HepG2 (cell line): ENCODE results near the gene ACSS2. TPM values are rescaled to one million over a fixed set of nuclear protein-coding genes. Genes with fewer than 3 reads are reported as not detected.

Source experiments
- ATAC-seq: fragments of 200-7000 bp; cut with Tn5 transposase; 3 replicates; pipeline ENCODE4 v1.9.1; 2020; ENCODE audit warnings: mild to moderate bottlenecking, moderate library complexity
- BruUV-seq: library from RNA; stranded (reverse); fragments of 400-500 nt; replicated peaks from 2 replicates; lab custom pipeline; 2021; lab: Mats Ljungman, UMichigan
- CTCF ChIA-PET: fragments of 300-600 bp; formaldehyde crosslinking; extraction: SDS; loops from one replicate; lab custom pipeline; 2021; ENCODE audit warnings: low total read pairs, inconsistent platforms, low intra/inter-chr PET ratio; lab: Yijun Ruan, JAX
- POLR2A ChIA-PET: fragments of 350-600 bp; sonication (Branson Sonifier 250); formaldehyde crosslinking; loops from one replicate; lab custom pipeline; 2020; ENCODE audit warnings: antibody characterized with exemption, inconsistent platforms; lab: Yijun Ruan, JAX
- DNase-seq: peaks from one replicate; pipeline ENCODE4 v3.0.0-alpha.2; 2015; ENCODE audit warnings: low spot score
- FAIRE-seq: peaks from 3 replicates; lab custom pipeline; 2011; peaks lifted over from hg19 to GRCh38; lab: Jason Lieb, UNC
- H2AFZ ChIP-seq: one replicate; pipeline ENCODE4 v1.6.1; 2011; ENCODE audit warnings: low read length, inconsistent platforms
- H3K27ac ChIP-seq: fragments of 300-600 bp; 3 replicates; pipeline ENCODE4 v1.8.0; 2011; ENCODE audit warnings: mixed run types, mild to moderate bottlenecking, mixed read lengths, low read length, inconsistent platforms; ENCODE audit not compliant: insufficient read depth; ENCODE audit errors: extremely low read length
- H3K27me3 ChIP-seq, 2 experiments: fragments of 200-600 bp in 1 of 2; 2 replicates in 1 of 2; 3 replicates in 1 of 2; pipeline versions ENCODE4 v1.6.0 to v1.8.0; 2011; ENCODE audit warnings: low read length in 2 of 2, mild to moderate bottlenecking in 2 of 2, moderate library complexity in 2 of 2, inconsistent platforms in 1 of 2; ENCODE audit not compliant: insufficient read depth in 2 of 2, control insufficient read depth in 1 of 2
- H3K36me3 ChIP-seq, 2 experiments: fragments of 200-600 bp in 1 of 2; replicated peaks in 1 of 2; 2 replicates in 1 of 2; 3 replicates in 1 of 2; pipeline versions ENCODE4 v1.5.1 to v1.8.0; 2011; ENCODE audit warnings: low read length in 2 of 2, inconsistent platforms in 1 of 2; ENCODE audit not compliant: insufficient read depth in 2 of 2, control insufficient read depth in 1 of 2
- H3K4me1 ChIP-seq: 2 replicates; pipeline ENCODE4 v1.5.1; 2012; ENCODE audit warnings: low read length, inconsistent platforms; ENCODE audit not compliant: insufficient read depth
- H3K4me2 ChIP-seq: 2 replicates; pipeline ENCODE4 v1.6.0; 2011; ENCODE audit warnings: low read depth, low read length, inconsistent platforms
- H3K4me3 ChIP-seq, 3 experiments: fragments of 200-600 bp in 1 of 3; sonication (generic), shearing (Covaris generic) in 1 of 3; replicated peaks in 1 of 3; 2 replicates each; pipeline ENCODE4 v1.5.1; 2011 to 2016; ENCODE audit warnings: low read length in 3 of 3, inconsistent platforms in 2 of 3, low read depth in 2 of 3, mild to moderate bottlenecking in 2 of 3, control low read depth in 1 of 3, mixed read lengths in 1 of 3; ENCODE audit not compliant: insufficient read depth in 1 of 3
- H3K79me2 ChIP-seq: one replicate; pipeline ENCODE4 v1.6.1; 2011; ENCODE audit warnings: low read length, inconsistent platforms; ENCODE audit not compliant: insufficient read depth
- H3K9ac ChIP-seq: 2 replicates; pipeline ENCODE4 v1.6.0; 2011; ENCODE audit warnings: mild to moderate bottlenecking, low read depth, low read length, inconsistent platforms; ENCODE audit not compliant: insufficient read depth
- H3K9me3 ChIP-seq: 2 replicates; pipeline ENCODE4 v1.5.1; 2012; ENCODE audit warnings: mild to moderate bottlenecking, low read length
- H4K20me1 ChIP-seq: 2 replicates; pipeline ENCODE4 v1.6.0; 2011; ENCODE audit warnings: inconsistent platforms, mild to moderate bottlenecking, low read length, moderate library complexity; ENCODE audit not compliant: insufficient read depth
- NR2C2 ChIP-seq: sonication (generic); formaldehyde crosslinking; IDR thresholded peaks from 2 replicates; pipeline ENCODE4 v1.4.0; 2020; ENCODE audit warnings: missing genetic modification reagents, mild to moderate bottlenecking, moderate library complexity, borderline replicate concordance
- ZBTB40 ChIP-seq, 2 experiments: fragments of 450-650 bp in 1 of 2; sonication (generic) in 1 of 2; formaldehyde crosslinking in 1 of 2; IDR thresholded peaks; 2 replicates each; pipeline versions ENCODE4 v1.6.1 to v1.8.0; 2016 to 2022; ENCODE audit warnings: antibody characterized with exemption in 1 of 2, mild to moderate bottlenecking in 1 of 2, missing genetic modification reagents in 1 of 2
- WGBS: methylation state at CpG from one replicate; pipeline ENCODE4 v1.1.6; 2017; ENCODE audit warnings: low lambda C conversion rate; 5-methylcytosine and 5-hydroxymethylcytosine counted together
- in situ Hi-C: cut with HindIII; loops from 2 replicates; pipeline ENCODE4 v1.10.0; 2017; ENCODE audit warnings: low pct_unique_long_range_greater_than_20kb; ENCODE audit not compliant: extremely low pct_ligation_motif_present
- intact Hi-C: fragments of 100-400 bp; cut with micrococcal nuclease; formaldehyde crosslinking; loops from one replicate; pipeline ENCODE4 v1.10.0; 2022; ENCODE audit not compliant: unreplicated experiment
- polyA plus RNA-seq, 8 experiments: library from polyadenylated mRNA; depleted of rRNA in 3 of 8; stranded (reverse) in 7 of 8; unstranded in 1 of 8; fragments of >200 nt; fragmentation: Illumina TruSeq in 4 of 8; extraction: Trizol in 4 of 8; gene quantifications; 2 replicates each; pipeline versions ENCODE4 v1.2.1 to v1.2.3, GENCODE V29; 2011 to 2016; ENCODE audit warnings: low read depth in 4 of 8, missing spikeins in 1 of 8, mixed read lengths in 1 of 8; ENCODE audit not compliant: insufficient read depth in 1 of 8
- total RNA-seq, 5 experiments: library from RNA; depleted of rRNA; stranded (reverse); fragments of >200 nt; fragmentation: Illumina TruSeq; extraction: Trizol; gene quantifications; 2 replicates each; pipeline ENCODE4 v1.2.3, GENCODE V29; 2016; ENCODE audit warnings: low read depth in 1 of 5
- TF ChIP-seq, protein P1 (sequence below): sonication (generic); formaldehyde crosslinking; IDR thresholded peaks from 2 replicates; pipeline ENCODE4 v1.4.0; 2020; ENCODE audit warnings: mild to moderate bottlenecking, missing genetic modification reagents

Gene ACSS2
- total and polyA plus RNA-seq, 2 of the 13 experiments (the other 11 are each of a cell fraction or from before 2014, with no cell fraction given), result 72.8 to 89.7 TPM

GRCh38 chr20:34831936-34832335, 44.5 kb upstream of the ACSS2 start:
- in situ Hi-C loops, result no loop called here
- BruUV-seq, result no TSS peak
- TF ChIP-seq, protein P1, sequence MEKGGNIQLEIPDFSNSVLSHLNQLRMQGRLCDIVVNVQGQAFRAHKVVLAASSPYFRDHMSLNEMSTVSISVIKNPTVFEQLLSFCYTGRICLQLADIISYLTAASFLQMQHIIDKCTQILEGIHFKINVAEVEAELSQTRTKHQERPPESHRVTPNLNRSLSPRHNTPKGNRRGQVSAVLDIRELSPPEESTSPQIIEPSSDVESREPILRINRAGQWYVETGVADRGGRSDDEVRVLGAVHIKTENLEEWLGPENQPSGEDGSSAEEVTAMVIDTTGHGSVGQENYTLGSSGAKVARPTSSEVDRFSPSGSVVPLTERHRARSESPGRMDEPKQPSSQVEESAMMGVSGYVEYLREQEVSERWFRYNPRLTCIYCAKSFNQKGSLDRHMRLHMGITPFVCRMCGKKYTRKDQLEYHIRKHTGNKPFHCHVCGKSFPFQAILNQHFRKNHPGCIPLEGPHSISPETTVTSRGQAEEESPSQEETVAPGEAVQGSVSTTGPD (CRISPR knock-in tag), result no peak
- TF ChIP-seq NR2C2 (CRISPR knock-in tag) (no peak), ZBTB40 (IDR thresholded peaks at IDR 0.05) (no peak), ZBTB40 (CRISPR knock-in tag; IDR thresholded peaks at IDR 0.05) (no peak)
- intact Hi-C loops, result loop anchor here (10.0 kb wide), 1 partner anchor 373 kb away; no protein-coding TSS in a partner anchor
- WGBS, result 16% methylated on average over 5 of the region's 5 CpGs
- POLR2A ChIA-PET, result interaction anchor here (1.2 kb wide), 1 partner anchor 8 kb away, joined by 3 read pairs; no protein-coding TSS in a partner anchor
- no peak for DNase-seq
- no peak for FAIRE-seq
- no peaks in the 10 kb centered on the region for H3K36me3 ChIP-seq
- H3K4me1 ChIP-seq, result peaks cover 6% of the 10 kb centered on the region
- no peak overlapping the region for H3K4me3 ChIP-seq
- CTCF ChIA-PET, result no interaction called here
- H3K27me3 ChIP-seq, result 0 out of 5 replicates have a peak, but pooled peaks cover 0 to 1% of the 10 kb centered on the region in 2 experiments
- no peak overlapping the region for H3K4me2 ChIP-seq
- no peak overlapping the region for H3K27ac ChIP-seq
- H3K9ac ChIP-seq, result no peak overlapping the region
- H2AFZ ChIP-seq, result no peak overlapping the region
- ATAC-seq, result no peak
- no peaks in the 10 kb centered on the region for H3K9me3 ChIP-seq
- no peaks in the 10 kb centered on the region for H4K20me1 ChIP-seq
- H3K79me2 ChIP-seq, result no peaks in the 10 kb centered on the region
